HEK293 (cell line): ENCODE measurements around the gene HPD.

Source experiments
- ZBTB8A ChIP-seq: fragments of 450-650 bp; formaldehyde crosslinking; IDR thresholded peaks from 2 replicates; pipeline ENCODE4 v1.5.1; 2016; ENCODE audit warnings: missing biosample characterization, missing genetic modification characterization
- ZNF221 ChIP-seq: fragments of 450-650 bp; formaldehyde crosslinking; IDR thresholded peaks from 2 replicates; pipeline ENCODE4 v1.5.1; 2017; ENCODE audit warnings: missing biosample characterization, missing genetic modification characterization, borderline replicate concordance
- ZNF544 ChIP-seq: fragments of 450-650 bp; formaldehyde crosslinking; IDR thresholded peaks from 2 replicates; pipeline ENCODE4 v1.5.0; 2017; ENCODE audit warnings: missing biosample characterization, missing genetic modification characterization
- TF ChIP-seq, protein P1 (sequence below): fragments of 450-650 bp; formaldehyde crosslinking; IDR thresholded peaks from 2 replicates; pipeline ENCODE4 v1.5.1; 2016; ENCODE audit warnings: missing biosample characterization, missing genetic modification characterization
- TF ChIP-seq, protein P2 (sequence below): fragments of 450-650 bp; formaldehyde crosslinking; IDR thresholded peaks from 2 replicates; pipeline ENCODE4 v1.5.1; 2016; ENCODE audit warnings: missing biosample characterization, missing genetic modification characterization

DNA sequence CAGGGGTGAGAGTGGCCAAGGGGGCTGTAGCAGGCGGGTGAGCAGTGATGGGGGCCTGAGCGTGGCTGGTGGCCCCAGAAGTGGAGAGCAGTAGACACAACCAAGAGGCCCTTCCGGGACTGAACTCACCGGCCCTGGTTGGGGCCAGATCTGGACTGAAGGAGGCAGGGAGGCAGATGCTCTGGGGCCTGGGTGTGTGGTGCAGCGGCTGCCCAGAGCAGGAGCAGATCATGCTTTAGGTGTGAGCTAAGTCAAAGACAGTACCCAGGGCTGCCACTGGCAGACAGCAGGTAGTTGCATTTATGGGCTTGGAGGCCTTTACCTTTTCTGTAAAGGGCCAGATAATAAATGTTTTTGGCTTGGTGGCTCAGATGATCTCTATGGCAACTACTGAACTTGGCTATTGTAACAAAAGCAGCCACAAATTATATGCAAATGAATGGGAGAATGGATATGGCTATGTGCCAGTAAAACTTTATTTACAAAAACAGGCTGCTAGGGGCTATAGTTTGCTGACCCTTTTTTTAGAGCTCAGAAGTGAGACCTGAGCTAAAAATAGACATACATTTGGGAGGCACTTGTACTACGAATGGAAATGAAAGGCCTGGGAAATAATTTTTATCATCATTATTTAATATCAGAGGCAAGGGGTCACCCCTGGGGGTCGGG, 29.3 kb downstream of the HPD start:
- TF ChIP-seq ZNF544 (no peak), ZBTB8A (tag by site-specific recombination) (no peak), ZNF221 (tag by site-specific recombination) (no peak)
- TF ChIP-seq, protein P1, sequence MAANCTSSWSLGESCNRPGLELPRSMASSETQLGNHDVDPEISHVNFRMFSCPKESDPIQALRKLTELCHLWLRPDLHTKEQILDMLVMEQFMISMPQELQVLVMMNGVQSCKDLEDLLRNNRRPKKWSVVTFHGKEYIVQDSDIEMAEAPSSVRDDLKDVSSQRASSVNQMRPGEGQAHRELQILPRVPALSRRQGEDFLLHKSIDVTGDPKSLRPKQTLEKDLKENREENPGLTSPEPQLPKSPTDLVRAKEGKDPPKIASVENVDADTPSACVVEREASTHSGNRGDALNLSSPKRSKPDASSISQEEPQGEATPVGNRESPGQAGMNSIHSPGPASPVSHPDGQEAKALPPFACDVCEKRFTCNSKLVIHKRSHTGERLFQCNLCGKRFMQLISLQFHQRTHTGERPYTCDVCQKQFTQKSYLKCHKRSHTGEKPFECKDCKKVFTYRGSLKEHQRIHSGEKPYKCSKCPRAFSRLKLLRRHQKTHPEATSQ (tag by site-specific recombination): no peak
- TF ChIP-seq, protein P2, sequence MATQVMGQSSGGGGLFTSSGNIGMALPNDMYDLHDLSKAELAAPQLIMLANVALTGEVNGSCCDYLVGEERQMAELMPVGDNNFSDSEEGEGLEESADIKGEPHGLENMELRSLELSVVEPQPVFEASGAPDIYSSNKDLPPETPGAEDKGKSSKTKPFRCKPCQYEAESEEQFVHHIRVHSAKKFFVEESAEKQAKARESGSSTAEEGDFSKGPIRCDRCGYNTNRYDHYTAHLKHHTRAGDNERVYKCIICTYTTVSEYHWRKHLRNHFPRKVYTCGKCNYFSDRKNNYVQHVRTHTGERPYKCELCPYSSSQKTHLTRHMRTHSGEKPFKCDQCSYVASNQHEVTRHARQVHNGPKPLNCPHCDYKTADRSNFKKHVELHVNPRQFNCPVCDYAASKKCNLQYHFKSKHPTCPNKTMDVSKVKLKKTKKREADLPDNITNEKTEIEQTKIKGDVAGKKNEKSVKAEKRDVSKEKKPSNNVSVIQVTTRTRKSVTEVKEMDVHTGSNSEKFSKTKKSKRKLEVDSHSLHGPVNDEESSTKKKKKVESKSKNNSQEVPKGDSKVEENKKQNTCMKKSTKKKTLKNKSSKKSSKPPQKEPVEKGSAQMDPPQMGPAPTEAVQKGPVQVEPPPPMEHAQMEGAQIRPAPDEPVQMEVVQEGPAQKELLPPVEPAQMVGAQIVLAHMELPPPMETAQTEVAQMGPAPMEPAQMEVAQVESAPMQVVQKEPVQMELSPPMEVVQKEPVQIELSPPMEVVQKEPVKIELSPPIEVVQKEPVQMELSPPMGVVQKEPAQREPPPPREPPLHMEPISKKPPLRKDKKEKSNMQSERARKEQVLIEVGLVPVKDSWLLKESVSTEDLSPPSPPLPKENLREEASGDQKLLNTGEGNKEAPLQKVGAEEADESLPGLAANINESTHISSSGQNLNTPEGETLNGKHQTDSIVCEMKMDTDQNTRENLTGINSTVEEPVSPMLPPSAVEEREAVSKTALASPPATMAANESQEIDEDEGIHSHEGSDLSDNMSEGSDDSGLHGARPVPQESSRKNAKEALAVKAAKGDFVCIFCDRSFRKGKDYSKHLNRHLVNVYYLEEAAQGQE: no peak
